Spleen (tissue), 11 donors: Measurements from ENCODE around the gene VAV2. TPM values are rescaled to one million over a fixed set of nuclear protein-coding genes. Genes with fewer than 3 reads are reported as not detected.

ENCODE experiments used
- DNase-seq: peaks from one replicate; pipeline ENCODE4 v3.0.0-alpha.2; 2020
- H3K27ac ChIP-seq, 8 donors: fragments of 200-600 bp; sonication (generic) in 7 of 8; 1 replicate in 4 of 8; 2 replicates in 4 of 8; pipeline versions ENCODE4 v1.5.0 to v1.8.0; 2016 to 2021; ENCODE audit warnings: inconsistent platforms in 4 of 8, mild to moderate bottlenecking in 4 of 8, moderate library complexity in 1 of 8
- H3K27me3 ChIP-seq, 7 donors: fragments of 200-600 bp; sonication (generic) in 6 of 7; replicated peaks in 1 of 7; 1 replicate in 4 of 7; 2 replicates in 3 of 7; pipeline versions ENCODE4 v1.5.0 to v1.8.0; 2016 to 2021; ENCODE audit warnings: inconsistent platforms in 3 of 7, mild to moderate bottlenecking in 1 of 7
- H3K36me3 ChIP-seq, 6 donors: fragments of 200-600 bp; sonication (generic) in 5 of 6; 1 replicate in 4 of 6; 2 replicates in 2 of 6; pipeline versions ENCODE4 v1.5.0 to v1.8.0; 2016 to 2021; ENCODE audit warnings: inconsistent platforms in 2 of 6
- H3K4me1 ChIP-seq, 6 donors: fragments of 200-600 bp; sonication (generic) in 5 of 6; 1 replicate in 3 of 6; 2 replicates in 3 of 6; pipeline versions ENCODE4 v1.5.0 to v1.8.0; 2016 to 2021; ENCODE audit warnings: inconsistent platforms in 3 of 6
- H3K4me3 ChIP-seq, 8 donors: fragments of 200-600 bp; sonication (generic) in 7 of 8; 1 replicate in 4 of 8; 2 replicates in 4 of 8; pipeline versions ENCODE4 v1.5.0 to v1.8.0; 2016 to 2021; ENCODE audit warnings: inconsistent platforms in 4 of 8, mild to moderate bottlenecking in 4 of 8, moderate library complexity in 2 of 8
- H3K9me3 ChIP-seq, 8 donors: fragments of 200-600 bp; sonication (generic) in 7 of 8; 1 replicate in 4 of 8; 2 replicates in 4 of 8; pipeline versions ENCODE4 v1.5.0 to v1.8.0; 2016 to 2021; ENCODE audit warnings: inconsistent platforms in 4 of 8
- CTCF ChIP-seq, 11 experiments: fragments of 200-600 bp in 7 of 11; fragments of 450-650 bp in 4 of 11; sonication (generic) in 4 of 11; IDR thresholded peaks in 8 of 11; conservative IDR thresholded peaks in 3 of 11; 1 replicate in 7 of 11; 2 replicates in 4 of 11; pipeline versions ENCODE4 v1.4.0 to v1.8.0; 2016 to 2021; ENCODE audit warnings: antibody characterized with exemption in 11 of 11, inconsistent platforms in 4 of 11, mild to moderate bottlenecking in 1 of 11
- POLR2A ChIP-seq, 3 donors: fragments of 450-650 bp; IDR thresholded peaks; one replicate each; pipeline ENCODE4 v1.5.1; 2017; ENCODE audit warnings: antibody characterized with exemption in 3 of 3, mild to moderate bottlenecking in 1 of 3
- POLR2AphosphoS5 ChIP-seq, 3 donors: sonication (generic); formaldehyde crosslinking; IDR thresholded peaks; one replicate each; pipeline ENCODE4 v1.5.1; 2017; ENCODE audit warnings: antibody characterized with exemption in 3 of 3
- WGBS, 5 donors: extraction: QIAGEN DNeasy Blood & Tissue Kit in 3 of 5; methylation state at CpG; one replicate each; pipeline versions ENCODE4 v1.1.5 to v1.1.7; 2013 to 2018; 5-methylcytosine and 5-hydroxymethylcytosine counted together
- intact Hi-C: fragments of 100-400 bp; cut with DNase I; formaldehyde crosslinking; loops from one replicate; pipeline ENCODE4 v1.15.0; 2023; ENCODE audit warnings: low total_unique reads
- polyA plus RNA-seq, 3 donors: library from polyadenylated mRNA; stranded (reverse); fragments of 200-250 nt; gene quantifications; one replicate each; pipeline ENCODE4 v1.2.1, GENCODE V29; 2013
- total RNA-seq, 7 donors: library from RNA; depleted of rRNA in 3 of 7; stranded (reverse); fragments of >200 nt in 3 of 7; fragmentation: NEBNext Ultra II Directional in 4 of 7; extraction: Animal tissue kit (Norgen Biotek cat#: 25700) in 4 of 7; gene quantifications; one replicate each; pipeline versions ENCODE4 v1.1.0 to v1.2.1, GENCODE V29; 2016 to 2021
- donor health status: healthy with polysubstance abuse.
- donor health status: DM: no; HTN: no; CAD: no; lungs with moderate emphysema.
- donor health status: DM: no; HTN: no; CAD: no.
- donor health status: Bipolar disorder and iron deficiency.
- donor health status: healthy.
- donor health status: DM: no; HTN: no; CAD: no.
- donor health status: DM: yes; HTN: yes; CAD: no.

VAV2 gene
- total and polyA plus RNA-seq, 10 donors = 14.2 to 39.2 (median 23.3) TPM

DNA sequence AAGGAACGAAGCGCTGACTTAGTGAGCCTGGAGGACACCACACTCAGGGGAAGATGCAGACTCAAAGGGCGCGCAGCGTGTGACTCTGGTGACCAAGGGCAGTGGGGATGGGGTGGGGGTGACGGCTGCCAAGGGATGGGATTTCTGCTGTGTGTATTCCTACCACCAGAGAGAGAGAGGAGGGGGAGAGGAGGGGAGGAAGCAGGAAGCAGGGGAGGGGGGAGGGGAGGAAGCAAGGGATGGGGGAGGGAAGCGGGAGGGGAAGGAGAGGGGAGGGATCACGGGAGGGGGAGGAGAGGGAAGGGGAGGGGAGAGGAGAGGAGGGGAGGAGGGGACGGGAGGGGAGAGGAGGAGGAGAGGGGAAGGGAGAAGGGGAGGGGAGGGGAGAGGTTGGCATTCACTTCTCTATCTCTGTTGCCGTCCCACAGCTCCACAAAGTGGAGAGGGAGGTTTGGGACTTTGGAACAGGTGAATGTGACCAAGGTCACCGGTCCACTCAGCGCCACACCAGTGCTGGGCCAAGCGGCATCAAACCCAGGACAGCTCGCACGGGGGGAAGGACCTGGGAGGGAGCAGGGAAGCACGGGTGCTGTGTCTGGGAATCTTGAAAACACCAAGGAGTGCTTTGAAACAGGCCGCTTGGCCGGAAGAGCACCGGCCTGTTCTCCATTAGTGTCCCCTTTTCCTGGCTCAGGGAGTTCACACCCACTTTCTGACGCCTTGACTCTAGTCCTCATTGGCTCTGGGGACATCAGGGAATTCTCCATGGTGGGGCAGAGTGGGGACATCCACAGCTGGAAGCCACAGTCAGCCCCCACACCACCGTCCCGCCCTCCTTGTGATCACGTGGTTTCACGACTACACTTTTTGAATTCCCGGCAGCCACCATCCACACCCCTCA is 77.4 kb downstream of the VAV2 start:
- no peak for DNase-seq
- Histone ChIP-seq H3K4me3 (no peak overlapping the region), H3K4me1 (peaks cover 0 to 47% (median 10%) of the 10 kb centered on the region in 6 donors), H3K36me3 (no peaks in the 10 kb centered on the region), H3K27ac (no peak overlapping the region), H3K27me3 (peaks cover 0 to 4% (median 0%) of the 10 kb centered on the region in 7 donors), H3K9me3 (no peaks in the 10 kb centered on the region)
- TF ChIP-seq POLR2AphosphoS5 (IDR thresholded peaks at IDR 0.05) = no peak
- no peak for TF ChIP-seq POLR2A (IDR thresholded peaks at IDR 0.05)
- no peak for TF ChIP-seq CTCF (IDR thresholded peaks at IDR 0.05 in 8 of 11, conservative IDR thresholded peaks at IDR 0.05 in 3 of 11)
- intact Hi-C loops = no loop called here
- WGBS, 5 donors = 55 to 73% (median 67%) methylated on average over 22 to 25 of the region's 25 CpGs

DNA sequence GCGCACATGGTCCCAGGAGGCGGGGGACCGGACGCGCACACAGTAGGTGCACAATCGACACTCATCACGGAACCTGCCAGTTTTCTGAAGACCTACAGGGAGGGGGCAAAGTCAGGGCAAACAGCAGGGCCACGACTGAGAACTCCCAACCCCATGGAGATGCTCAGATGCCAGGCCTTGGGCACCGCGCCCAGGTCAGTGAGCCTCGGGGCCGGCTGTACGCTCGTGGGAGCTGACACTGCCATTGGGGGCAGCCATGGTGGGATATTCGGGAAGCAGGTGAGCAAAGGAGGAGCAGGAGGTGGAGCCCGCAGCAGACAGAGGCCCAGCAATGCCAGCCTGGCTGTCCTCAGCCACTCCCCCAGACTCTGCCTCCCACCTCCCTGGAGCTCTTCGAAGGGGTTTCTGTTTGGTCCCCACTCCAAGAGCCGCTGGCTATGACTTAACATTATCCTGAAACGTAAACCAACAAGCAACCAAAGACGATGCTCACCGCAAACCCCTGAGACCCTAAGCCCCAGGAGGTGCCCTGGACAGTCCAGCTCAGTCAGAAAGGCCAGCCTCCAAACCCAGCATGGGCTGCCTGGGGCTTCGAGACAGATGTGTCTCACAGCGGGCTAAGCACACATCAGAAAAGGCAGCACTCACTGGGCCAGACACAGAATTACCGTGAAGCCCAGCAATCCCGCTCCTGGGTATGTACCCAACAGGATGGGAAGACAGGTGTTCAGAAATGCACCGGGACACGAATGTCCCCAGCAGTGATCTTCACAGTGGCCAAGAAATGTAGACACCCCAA is 78.4 kb downstream of the VAV2 start:
- WGBS, 5 donors = 75 to 88% (median 83%) methylated on average over 25 to 27 of the region's 27 CpGs
- TF ChIP-seq POLR2A (IDR thresholded peaks at IDR 0.05) = no peak
- TF ChIP-seq CTCF (IDR thresholded peaks at IDR 0.05 in 8 of 11, conservative IDR thresholded peaks at IDR 0.05 in 3 of 11) = no peak
- no peak for TF ChIP-seq POLR2AphosphoS5 (IDR thresholded peaks at IDR 0.05)
- peaks cover 0 to 4% (median 0%) of the 10 kb centered on the region in 7 donors for H3K27me3 ChIP-seq
- H3K27ac ChIP-seq = no peak overlapping the region
- DNase-seq = no peak
- no peaks in the 10 kb centered on the region for H3K36me3 ChIP-seq
- no peak overlapping the region for H3K4me3 ChIP-seq
- peaks cover 0 to 38% (median 10%) of the 10 kb centered on the region in 6 donors for H3K4me1 ChIP-seq
- H3K9me3 ChIP-seq = no peaks in the 10 kb centered on the region
- intact Hi-C loops = no loop called here

GRCh38 chr9:133910855-133911514 is 81.1 kb downstream of the VAV2 start:
- Histone ChIP-seq H3K36me3 (no peaks in the 10 kb centered on the region), H3K27ac (no peak overlapping the region), H3K4me3 (no peak overlapping the region), H3K27me3 (peaks cover 0 to 4% (median 0%) of the 10 kb centered on the region in 7 donors), H3K9me3 (no peaks in the 10 kb centered on the region), H3K4me1 (peaks cover 0 to 27% (median 3%) of the 10 kb centered on the region in 6 donors)
- no peak for TF ChIP-seq POLR2AphosphoS5 (IDR thresholded peaks at IDR 0.05)
- TF ChIP-seq CTCF (IDR thresholded peaks at IDR 0.05 in 8 of 11, conservative IDR thresholded peaks at IDR 0.05 in 3 of 11) = no peak
- TF ChIP-seq POLR2A (IDR thresholded peaks at IDR 0.05) = no peak
- DNase-seq = no peak
- intact Hi-C loops = no loop called here
- WGBS, 5 donors = 80 to 87% (median 84%) methylated on average over 22 to 26 of the region's 26 CpGs
